ENCODE results near the gene TFF1.
A peak's percentile ranks its signal among the peaks of the same experiment; 100 is the strongest.

TFF1 gene

DNA sequence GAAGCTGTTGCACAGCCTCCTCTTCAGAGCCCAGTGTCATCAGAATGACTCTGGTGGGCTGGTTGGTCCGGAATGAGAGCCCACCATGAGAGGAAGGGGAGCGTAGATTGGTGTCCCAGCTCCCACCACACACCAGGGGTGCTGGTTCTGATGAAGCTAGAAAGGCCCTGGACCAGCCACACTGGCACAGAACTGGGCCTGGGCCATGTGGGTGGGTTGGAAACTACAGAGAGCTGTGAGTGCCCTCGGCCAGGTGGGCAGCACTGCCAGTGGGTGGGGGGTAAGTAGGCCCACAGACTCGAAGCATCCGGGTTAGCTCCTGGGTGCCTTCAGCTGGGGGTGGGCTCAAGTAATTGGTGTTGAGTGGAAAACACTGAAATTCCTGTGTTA, 11.6 kb upstream of the TFF1 start:
- no peaks in the 10 kb centered on the region for H3K4me1 ChIP-seq (ENCODE audit: control insufficient read depth, insufficient read depth, low read length)
- no peak overlapping the region for H3K27ac ChIP-seq (ENCODE audit: extremely low read depth, low read depth, low read length)
- TF ChIP-seq EGR2 (tag by site-specific recombination; IDR thresholded peaks at IDR 0.05; ENCODE audit: low read depth) (0 out of 2 replicates have a peak, but pooled peaks have one; percentile 11), SP3 (tag by site-specific recombination; IDR thresholded peaks at IDR 0.05) (no peak), ZNF23 (tag by site-specific recombination; IDR thresholded peaks at IDR 0.05; ENCODE audit: borderline replicate concordance) (no peak)
- ChIA-PET CTCF (interaction anchor here (0.6 to 1.2 kb wide), 2 partner anchors 40 to 55 kb away, joined by 3 read pairs; no protein-coding TSS in a partner anchor), POLR2A (no interaction called here)
- no peaks in the 10 kb centered on the region for H3K9me3 ChIP-seq (ENCODE audit: control insufficient read depth, insufficient read depth, low read depth, low read length)
- no peak overlapping the region for H3K4me3 ChIP-seq (ENCODE audit: low read depth, low read length)
- no peaks in the 10 kb centered on the region for H3K36me3 ChIP-seq (ENCODE audit: control insufficient read depth in 2 of 2, insufficient read depth in 1 of 2, low read length in 2 of 2)

- Histone ChIP-seq H3K4me3 (ENCODE audit: low read depth, low read length) (no peak overlapping the region), H3K4me1 (ENCODE audit: control insufficient read depth, insufficient read depth, low read length) (no peaks in the 10 kb centered on the region), H3K36me3 (ENCODE audit: control insufficient read depth in 2 of 2, insufficient read depth in 1 of 2, low read length in 2 of 2) (no peaks in the 10 kb centered on the region), H3K9me3 (ENCODE audit: control insufficient read depth, insufficient read depth, low read depth, low read length) (no peaks in the 10 kb centered on the region), H3K27ac (ENCODE audit: extremely low read depth, low read depth, low read length) (no peak overlapping the region)
- POLR2A ChIA-PET, result no interaction called here
- TF ChIP-seq MEIS1 (CRISPR knock-in tag; IDR thresholded peaks at IDR 0.05; ENCODE audit: borderline replicate concordance) (no peak), ZNF488 (tag by site-specific recombination; IDR thresholded peaks at IDR 0.05) (no peak), ZNF174 (tag by site-specific recombination; IDR thresholded peaks at IDR 0.05) (no peak), REST (tag by site-specific recombination; IDR thresholded peaks at IDR 0.05) (no peak), ZNF184 (tag by site-specific recombination; IDR thresholded peaks at IDR 0.05) (no peak), ZNF112 (tag by site-specific recombination; IDR thresholded peaks at IDR 0.05) (no peak), ZNF138 (tag by site-specific recombination; IDR thresholded peaks at IDR 0.05; ENCODE audit: borderline replicate concordance) (no peak), ZBTB8A (tag by site-specific recombination; IDR thresholded peaks at IDR 0.05) (no peak)
- TF ChIP-seq, protein P1, sequence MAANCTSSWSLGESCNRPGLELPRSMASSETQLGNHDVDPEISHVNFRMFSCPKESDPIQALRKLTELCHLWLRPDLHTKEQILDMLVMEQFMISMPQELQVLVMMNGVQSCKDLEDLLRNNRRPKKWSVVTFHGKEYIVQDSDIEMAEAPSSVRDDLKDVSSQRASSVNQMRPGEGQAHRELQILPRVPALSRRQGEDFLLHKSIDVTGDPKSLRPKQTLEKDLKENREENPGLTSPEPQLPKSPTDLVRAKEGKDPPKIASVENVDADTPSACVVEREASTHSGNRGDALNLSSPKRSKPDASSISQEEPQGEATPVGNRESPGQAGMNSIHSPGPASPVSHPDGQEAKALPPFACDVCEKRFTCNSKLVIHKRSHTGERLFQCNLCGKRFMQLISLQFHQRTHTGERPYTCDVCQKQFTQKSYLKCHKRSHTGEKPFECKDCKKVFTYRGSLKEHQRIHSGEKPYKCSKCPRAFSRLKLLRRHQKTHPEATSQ (tag by site-specific recombination; IDR thresholded peaks at IDR 0.05), result no peak
- CTCF ChIA-PET, result interaction anchor here (0.9 to 1.2 kb wide), 2 partner anchors 39 to 270 kb away, joined by 3 read pairs; no protein-coding TSS in a partner anchor
Observed at GRCh38 chr21:42377211-42377950, 11.0 kb upstream of the TFF1 start.

- POLR2A ChIA-PET, result no interaction called here
- Histone ChIP-seq H3K27ac (ENCODE audit: extremely low read depth, low read depth, low read length) (no peak overlapping the region), H3K36me3 (ENCODE audit: control insufficient read depth in 2 of 2, insufficient read depth in 1 of 2, low read length in 2 of 2) (no peaks in the 10 kb centered on the region), H3K4me3 (ENCODE audit: low read depth, low read length) (no peak overlapping the region), H3K4me1 (ENCODE audit: control insufficient read depth, insufficient read depth, low read length) (no peaks in the 10 kb centered on the region), H3K9me3 (ENCODE audit: control insufficient read depth, insufficient read depth, low read depth, low read length) (no peaks in the 10 kb centered on the region)
- CTCF ChIA-PET, result interaction anchor here (0.9 kb wide), 1 partner anchor 269 kb away, joined by 3 read pairs; no protein-coding TSS in a partner anchor
- TF ChIP-seq ZNF658 (tag by site-specific recombination; IDR thresholded peaks at IDR 0.05), result no peak
- TF ChIP-seq ZNF433 (tag by site-specific recombination; IDR thresholded peaks at IDR 0.05; ENCODE audit: low read depth), result no peak
- TF ChIP-seq PRDM6 (tag by site-specific recombination; IDR thresholded peaks at IDR 0.05), result no peak
- TF ChIP-seq ZNF629 (tag by site-specific recombination; IDR thresholded peaks at IDR 0.05), result no peak
- no peak for TF ChIP-seq ZNF211 (tag by site-specific recombination; IDR thresholded peaks at IDR 0.05; ENCODE audit: low read depth)
- no peak for TF ChIP-seq ZNF600 (tag by site-specific recombination; IDR thresholded peaks at IDR 0.05)
- TF ChIP-seq ZNF623 (tag by site-specific recombination; IDR thresholded peaks at IDR 0.05), result no peak
- no peak for TF ChIP-seq WT1 (tag by site-specific recombination; IDR thresholded peaks at IDR 0.05)
Observed at GRCh38 chr21:42376338-42376982, 10.1 kb upstream of the TFF1 start.
